Activated naive CD8-positive, alpha-beta T cell treated with anti-CD3 and anti-CD28 coated beads, Interleukin-2, amount 50 U/mL, for 24 hours (primary cell): Measurements from ENCODE around the gene REV1.
A peak's percentile ranks its signal among the peaks of the same experiment; 100 is the strongest.
"Not testable (repeated sequence)": the region's sequence is repeated elsewhere in the genome, so short reads cannot be mapped to it uniquely, and the experiment has no call there.

ENCODE experiments used
- ATAC-seq: fragments of 150-1000 bp; cut with Tn5 transposase; one replicate; pipeline ENCODE4 v1.10.0; 2021
- DNase-seq: peaks from one replicate; pipeline ENCODE4 v3.0.0; 2021
- H3K27ac Mint-ChIP-seq: one replicate; pipeline ENCODE4 v1.8.0; 2021; ENCODE audit warnings: mild to moderate bottlenecking, mixed read lengths
- H3K27me3 Mint-ChIP-seq: one replicate; pipeline ENCODE4 v1.8.0; 2021; ENCODE audit warnings: mixed read lengths
- H3K36me3 Mint-ChIP-seq: one replicate; pipeline ENCODE4 v1.8.0; 2021; ENCODE audit warnings: low read depth, mixed read lengths
- H3K4me1 Mint-ChIP-seq: one replicate; pipeline ENCODE4 v1.8.0; 2021; ENCODE audit warnings: mixed read lengths
- H3K4me3 Mint-ChIP-seq: one replicate; pipeline ENCODE4 v1.8.0; 2021; ENCODE audit warnings: mild to moderate bottlenecking, moderate library complexity, mixed read lengths
- H3K9me3 Mint-ChIP-seq: one replicate; pipeline ENCODE4 v1.8.0; 2021; ENCODE audit warnings: mixed read lengths

Gene REV1

GRCh38 chr2:99389946-99390345 lies 99.9 kb downstream of the REV1 start:
- no peaks in the 10 kb centered on the region for H3K4me1 Mint-ChIP-seq
- H3K27me3 Mint-ChIP-seq, result no peaks in the 10 kb centered on the region
- ATAC-seq, result no peak
- H3K36me3 Mint-ChIP-seq, result peaks cover 43% of the 10 kb centered on the region
- H3K27ac Mint-ChIP-seq, result no peak overlapping the region
- no peak for DNase-seq
- H3K9me3 Mint-ChIP-seq, result no peaks in the 10 kb centered on the region
- no peak overlapping the region for H3K4me3 Mint-ChIP-seq

- Mint-ChIP-seq H3K36me3 (peaks cover 44% of the 10 kb centered on the region), H3K27ac (no peak overlapping the region), H3K9me3 (no peaks in the 10 kb centered on the region), H3K4me1 (no peaks in the 10 kb centered on the region), H3K27me3 (no peaks in the 10 kb centered on the region), H3K4me3 (no peak overlapping the region)
- ATAC-seq (no peak), DNase-seq (no peak)
These were observed 100.4 kb downstream of the REV1 start for GRCh38 chr2:99389371-99389770.

GRCh38 chr2:99388892-99389291 lies 100.9 kb downstream of the REV1 start:
- DNase-seq (no peak), ATAC-seq (no peak)
- Mint-ChIP-seq H3K27me3 (no peaks in the 10 kb centered on the region), H3K36me3 (peaks cover 43% of the 10 kb centered on the region), H3K4me3 (no peak overlapping the region), H3K27ac (no peak overlapping the region), H3K4me1 (no peaks in the 10 kb centered on the region), H3K9me3 (no peaks in the 10 kb centered on the region)

GRCh38 chr2:99386011-99386410 lies 103.8 kb downstream of the REV1 start:
- Mint-ChIP-seq H3K4me1 (no peaks in the 10 kb centered on the region), H3K36me3 (peaks cover 58% of the 10 kb centered on the region)
- ATAC-seq, result no peak

GRCh38 chr2:99382143-99382542 lies 107.7 kb downstream of the REV1 start:
- no peaks in the 10 kb centered on the region for H3K27me3 Mint-ChIP-seq
- no peaks in the 10 kb centered on the region for H3K9me3 Mint-ChIP-seq
- H3K36me3 Mint-ChIP-seq, result peaks cover 68% of the 10 kb centered on the region
- H3K4me1 Mint-ChIP-seq, result peaks cover 17% of the 10 kb centered on the region
- H3K27ac Mint-ChIP-seq, result peak overlapping the region; percentile 1
- H3K4me3 Mint-ChIP-seq, result no peak overlapping the region
- no peak for DNase-seq
- ATAC-seq, result no peak

More at GRCh38 chr2:99386011-99386410, 103.8 kb downstream of the REV1 start:
- no peak overlapping the region for H3K4me3 Mint-ChIP-seq
- H3K27ac Mint-ChIP-seq, result no peak overlapping the region
- no peaks in the 10 kb centered on the region for H3K27me3 Mint-ChIP-seq
- DNase-seq, result no peak
- H3K9me3 Mint-ChIP-seq, result no peaks in the 10 kb centered on the region

- Mint-ChIP-seq H3K9me3 (no peaks in the 10 kb centered on the region), H3K4me1 (peaks cover 19% of the 10 kb centered on the region)
- ATAC-seq, result no peak
These were observed 109.3 kb downstream of the REV1 start for GRCh38 chr2:99380376-99381010.

GRCh38 chr2:99377879-99378278 lies 111.9 kb downstream of the REV1 start:
- peaks cover 4% of the 10 kb centered on the region for H3K9me3 Mint-ChIP-seq
- peaks cover 84% of the 10 kb centered on the region for H3K36me3 Mint-ChIP-seq
- ATAC-seq (peak; percentile 40), DNase-seq (no peak)
- H3K27me3 Mint-ChIP-seq, result no peaks in the 10 kb centered on the region
- H3K4me3 Mint-ChIP-seq, result no peak overlapping the region
- peaks cover 19% of the 10 kb centered on the region for H3K4me1 Mint-ChIP-seq
- H3K27ac Mint-ChIP-seq, result peak overlapping the region; percentile 57

More at GRCh38 chr2:99380376-99381010, 109.3 kb downstream of the REV1 start:
- Mint-ChIP-seq H3K27ac (no peak overlapping the region), H3K27me3 (no peaks in the 10 kb centered on the region), H3K4me3 (no peak overlapping the region), H3K36me3 (peaks cover 74% of the 10 kb centered on the region)
- no peak for DNase-seq

- Mint-ChIP-seq H3K27me3 (no peaks in the 10 kb centered on the region), H3K27ac (no peak overlapping the region), H3K36me3 (peaks cover 89% of the 10 kb centered on the region), H3K4me3 (no peak overlapping the region), H3K4me1 (peaks cover 19% of the 10 kb centered on the region), H3K9me3 (peaks cover 8% of the 10 kb centered on the region)
- ATAC-seq (no peak), DNase-seq (no peak)
These were observed 113.5 kb downstream of the REV1 start for GRCh38 chr2:99376254-99376864.

- ATAC-seq (no peak), DNase-seq (no peak)
- peaks cover 8% of the 10 kb centered on the region for H3K9me3 Mint-ChIP-seq
- H3K27me3 Mint-ChIP-seq, result no peaks in the 10 kb centered on the region
- H3K27ac Mint-ChIP-seq, result no peak overlapping the region
- H3K36me3 Mint-ChIP-seq, result peaks cover 82% of the 10 kb centered on the region
- peaks cover 13% of the 10 kb centered on the region for H3K4me1 Mint-ChIP-seq
- no peak overlapping the region for H3K4me3 Mint-ChIP-seq
These were observed 115.1 kb downstream of the REV1 start for GRCh38 chr2:99374747-99375146.

- no peak for DNase-seq
- no peak for ATAC-seq
- Mint-ChIP-seq H3K36me3 (peaks cover 83% of the 10 kb centered on the region), H3K4me1 (peaks cover 11% of the 10 kb centered on the region), H3K27ac (no peak overlapping the region), H3K27me3 (no peaks in the 10 kb centered on the region), H3K9me3 (peaks cover 8% of the 10 kb centered on the region), H3K4me3 (no peak overlapping the region)
These were observed 116.7 kb downstream of the REV1 start for GRCh38 chr2:99373144-99373543.

- DNase-seq, ATAC-seq, H3K27me3 Mint-ChIP-seq, H3K4me1 Mint-ChIP-seq, H3K9me3 Mint-ChIP-seq, H3K27ac Mint-ChIP-seq, H3K4me3 Mint-ChIP-seq: not testable (repeated sequence)
- H3K36me3 Mint-ChIP-seq, result peaks cover 82% of the 10 kb centered on the region
These were observed 121.0 kb downstream of the REV1 start for GRCh38 chr2:99368854-99369253.

- no peaks in the 10 kb centered on the region for H3K9me3 Mint-ChIP-seq
- H3K4me1 Mint-ChIP-seq, result no peaks in the 10 kb centered on the region
- H3K27me3 Mint-ChIP-seq, result no peaks in the 10 kb centered on the region
These were observed 124.2 kb downstream of the REV1 start for GRCh38 chr2:99365661-99366060.

GRCh38 chr2:99356853-99357252 lies 133.0 kb downstream of the REV1 start:
- Mint-ChIP-seq H3K27ac (no peak overlapping the region), H3K27me3 (no peaks in the 10 kb centered on the region), H3K9me3 (no peaks in the 10 kb centered on the region), H3K4me3 (no peak overlapping the region), H3K36me3 (peaks cover 30% of the 10 kb centered on the region), H3K4me1 (peaks cover 38% of the 10 kb centered on the region)
- ATAC-seq (no peak), DNase-seq (no peak)

More at GRCh38 chr2:99365661-99366060, 124.2 kb downstream of the REV1 start:
- Mint-ChIP-seq H3K4me3 (no peak overlapping the region), H3K27ac (no peak overlapping the region), H3K36me3 (peaks cover 75% of the 10 kb centered on the region)
- DNase-seq (no peak), ATAC-seq (no peak)

GRCh38 chr2:99354825-99355224 lies 135.0 kb downstream of the REV1 start:
- not testable (repeated sequence) for H3K4me3 Mint-ChIP-seq, H3K27ac Mint-ChIP-seq, DNase-seq, ATAC-seq, H3K9me3 Mint-ChIP-seq, H3K27me3 Mint-ChIP-seq
- peaks cover 52% of the 10 kb centered on the region for H3K4me1 Mint-ChIP-seq
- H3K36me3 Mint-ChIP-seq, result peaks cover 20% of the 10 kb centered on the region

GRCh38 chr2:99354070-99354469 lies 135.7 kb downstream of the REV1 start:
- H3K4me3 Mint-ChIP-seq, result no peak overlapping the region

More at GRCh38 chr2:99354070-99354469, 135.7 kb downstream of the REV1 start:
- Mint-ChIP-seq H3K9me3 (no peaks in the 10 kb centered on the region), H3K27me3 (no peaks in the 10 kb centered on the region), H3K36me3 (peaks cover 14% of the 10 kb centered on the region), H3K4me1 (peaks cover 60% of the 10 kb centered on the region), H3K27ac (no peak overlapping the region)
- DNase-seq, result no peak
- ATAC-seq, result no peak
